Brain microvascular endothelial cell (primary cell): ENCODE data around the gene PNKP.

Experiments used
- DNase-seq: peaks from one replicate; pipeline ENCODE4 v3.0.0-alpha.2; 2020
- H3K27ac ChIP-seq: fragments of 250-450 bp; sonication (Bioruptor Pico); 2 replicates; pipeline ENCODE4 v1.5.1; 2020; ENCODE audit warnings: mild to moderate bottlenecking, moderate library complexity
- H3K27me3 ChIP-seq: fragments of 250-450 bp; sonication (Bioruptor Pico); replicated peaks from 2 replicates; pipeline ENCODE4 v1.5.1; 2020; ENCODE audit warnings: mild to moderate bottlenecking
- H3K36me3 ChIP-seq: fragments of 250-450 bp; sonication (Bioruptor Pico); replicated peaks from 2 replicates; pipeline ENCODE4 v1.5.1; 2020; ENCODE audit warnings: mild to moderate bottlenecking
- H3K4me3 ChIP-seq: 2 replicates; pipeline ENCODE4 v1.5.1; 2011; ENCODE audit warnings: low read depth, mild to moderate bottlenecking, control low read depth, low read length, moderate library complexity
- CTCF ChIP-seq: IDR thresholded peaks from 2 replicates; pipeline ENCODE4 v1.5.1; 2011; ENCODE audit warnings: low read depth, mild to moderate bottlenecking, moderate library complexity, low read length, control low read depth, inconsistent platforms; ENCODE audit errors: missing control alignments
- in situ Hi-C: cut with HindIII; loops from 2 replicates; pipeline ENCODE4 v1.10.0; 2017; ENCODE audit warnings: low sequenced_read_pairs, low pct_ligation_motif_present

PNKP gene

GRCh38 chr19:49863935-49864320, 3.4 kb downstream of the PNKP start:
- no peak overlapping the region for H3K27ac ChIP-seq
- TF ChIP-seq CTCF: no peak
- peaks cover 48% of the 10 kb centered on the region for H3K36me3 ChIP-seq
- in situ Hi-C loops: no loop called here
- no peaks in the 10 kb centered on the region for H3K27me3 ChIP-seq
- H3K4me3 ChIP-seq: no peak overlapping the region
- DNase-seq: no peak

- DNase-seq: no peak
- no peak for TF ChIP-seq CTCF
- no peak overlapping the region for H3K4me3 ChIP-seq
- in situ Hi-C loops: no loop called here
- H3K27ac ChIP-seq: no peak overlapping the region
- no peaks in the 10 kb centered on the region for H3K27me3 ChIP-seq
- H3K36me3 ChIP-seq: peaks cover 53% of the 10 kb centered on the region
Measured at GRCh38 chr19:49863254-49863934, 4.0 kb downstream of the PNKP start.

GRCh38 chr19:49862391-49863253, 4.8 kb downstream of the PNKP start:
- Histone ChIP-seq H3K27me3 (no peaks in the 10 kb centered on the region), H3K27ac (no peak overlapping the region), H3K4me3 (no peak overlapping the region), H3K36me3 (peaks cover 61% of the 10 kb centered on the region)
- TF ChIP-seq CTCF: peak; percentile 64
- DNase-seq: no peak
- in situ Hi-C loops: no loop called here

- no peak for DNase-seq
- peaks cover 69% of the 10 kb centered on the region for H3K36me3 ChIP-seq
- H3K27me3 ChIP-seq: no peaks in the 10 kb centered on the region
- no peak overlapping the region for H3K4me3 ChIP-seq
- TF ChIP-seq CTCF: no peak
- no peak overlapping the region for H3K27ac ChIP-seq
- in situ Hi-C loops: no loop called here
Measured at GRCh38 chr19:49861541-49862378, 5.6 kb downstream of the PNKP start.

GRCh38 chr19:49861107-49861506, 6.3 kb downstream of the PNKP start:
- H3K27ac ChIP-seq: no peak overlapping the region
- H3K27me3 ChIP-seq: no peaks in the 10 kb centered on the region
- in situ Hi-C loops: no loop called here
- no peak for DNase-seq
- H3K36me3 ChIP-seq: peaks cover 72% of the 10 kb centered on the region
- TF ChIP-seq CTCF: no peak
- H3K4me3 ChIP-seq: no peak overlapping the region
